ENCODE data around the gene FNBP1. TPM values are rescaled to one million over a fixed set of nuclear protein-coding genes. Genes with fewer than 3 reads are reported as not detected.

The FNBP1 gene
- total and polyA plus RNA-seq, 2 of the 8 experiments (the other 6 are each of a cell fraction or from before 2014, with no cell fraction given) = 7.2 to 40.9 TPM

DNA sequence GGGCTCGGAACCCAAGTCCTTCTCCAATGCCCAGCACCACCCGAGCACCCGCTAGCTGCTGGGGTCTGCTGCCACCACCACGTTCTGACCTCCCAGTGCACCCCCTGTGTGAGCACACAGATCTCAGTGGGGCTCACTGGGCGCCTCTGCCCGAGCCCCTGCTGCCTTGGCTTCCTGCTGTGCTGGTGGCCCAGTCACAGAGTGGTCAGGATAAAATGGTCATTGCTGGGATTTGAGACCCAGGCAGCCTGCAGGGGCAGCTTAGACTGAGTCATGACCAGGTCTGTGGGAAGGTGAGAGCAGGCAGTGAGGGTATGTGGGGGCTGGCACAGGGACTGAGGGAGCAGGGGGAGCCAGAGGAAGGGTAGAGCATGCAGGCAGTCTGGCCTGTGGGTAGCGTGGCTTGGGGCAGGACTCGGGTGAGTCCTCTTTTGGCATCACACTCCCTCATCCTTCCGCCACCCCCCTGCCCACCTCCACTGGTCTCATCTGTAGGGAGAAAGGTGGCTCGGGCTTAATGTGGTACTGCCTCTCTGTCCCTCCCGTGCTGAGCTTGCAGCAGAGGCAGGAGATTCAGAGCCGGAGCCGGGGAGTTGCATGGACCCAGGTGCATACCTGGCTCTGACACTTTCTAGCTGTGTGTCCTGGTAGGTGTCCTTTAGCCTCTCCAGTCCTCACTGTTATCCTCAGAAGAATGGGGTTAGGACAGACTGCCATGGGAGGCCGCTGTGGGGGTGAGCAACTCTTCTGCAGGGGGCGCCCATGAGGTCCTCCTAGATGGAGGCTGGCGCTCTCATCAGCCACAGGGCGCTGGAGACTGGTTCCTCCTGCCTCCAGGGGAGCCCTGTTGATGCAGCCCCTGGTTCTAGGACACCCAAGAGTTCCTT is 175.6 kb downstream of the FNBP1 start:
- Histone ChIP-seq H3K56ac (replicated peaks; ENCODE audit: insufficient read length, low read depth, low read length) (no peak overlapping the region), H3K27ac (ENCODE audit: low read depth, low read length) (0 out of 2 replicates have a peak overlapping the region, but pooled peaks have one; percentile 23), H4K20me1 (replicated peaks in 1 of 2; ENCODE audit: control insufficient read depth in 1 of 2, insufficient read depth in 2 of 2, low read length in 2 of 2) (no peaks in the 10 kb centered on the region), H2BK120ac (replicated peaks; ENCODE audit: low read depth, low read length) (no peak overlapping the region), H4K8ac (ENCODE audit: extremely low read depth, insufficient read depth, low read length) (peak overlapping the region; percentile 35), H4K5ac (ENCODE audit: insufficient read length, low read depth, low read length) (no peak overlapping the region), H2AFZ (ENCODE audit: low read length) (no peak overlapping the region), H3K23me2 (ENCODE audit: low read depth, low read length) (no peaks in the 10 kb centered on the region), H3K4me1 (replicated peaks in 1 of 4; ENCODE audit: control insufficient read depth in 3 of 4, insufficient read depth in 4 of 4, low read length in 3 of 4) (no peaks in the 10 kb centered on the region), H3K23ac (ENCODE audit: insufficient read length) (no peak overlapping the region), H3K9me3 (ENCODE audit: insufficient read depth in 2 of 2, low read depth in 1 of 2, low read length in 1 of 2) (no peaks in the 10 kb centered on the region), H2BK15ac (ENCODE audit: low read length) (no peak overlapping the region), H3K18ac (ENCODE audit: extremely low read depth, low read length) (no peak overlapping the region), H4K91ac (replicated peaks; ENCODE audit: insufficient read length, low read length) (no peak overlapping the region), H3K4me3 (ENCODE audit: extremely low read depth in 1 of 4, insufficient read depth in 2 of 4, low read depth in 3 of 4, low read length in 4 of 4) (no peak overlapping the region), H2BK20ac (ENCODE audit: low read length) (no peak overlapping the region), H3K79me1 (ENCODE audit: low read depth, low read length) (no peaks in the 10 kb centered on the region), H2BK12ac (ENCODE audit: low read depth, low read length) (no peak overlapping the region), H2BK5ac (ENCODE audit: low read depth, low read length) (no peak overlapping the region), H3K14ac (ENCODE audit: insufficient read length) (no peak overlapping the region), H3K27me3 (replicated peaks in 1 of 4; ENCODE audit: control insufficient read depth in 3 of 4, extremely low read depth in 1 of 4, insufficient read depth in 3 of 4, low read length in 3 of 4) (no peaks in the 10 kb centered on the region), H3K4ac (replicated peaks; ENCODE audit: insufficient read length, low read depth, low read length) (no peak overlapping the region), H3K36me3 (ENCODE audit: control insufficient read depth in 2 of 4, insufficient read depth in 4 of 4, low read length in 3 of 4) (peaks cover 0 to 4% (median 0%) of the 10 kb centered on the region in 4 experiments; a peak in 2 of 8 replicates), H3K4me2 (ENCODE audit: insufficient read depth in 1 of 2, low read depth in 2 of 2, low read length in 2 of 2) (no peak overlapping the region), H2AK5ac (ENCODE audit: low read depth, low read length) (no peak overlapping the region), H3K79me2 (ENCODE audit: control insufficient read depth in 1 of 2, insufficient read depth in 2 of 2, low read length in 2 of 2) (no peaks in the 10 kb centered on the region), H3K9ac (replicated peaks in 1 of 4; ENCODE audit: extremely low read depth in 1 of 4, low read depth in 3 of 4, low read length in 3 of 4) (no peak overlapping the region)
- TF ChIP-seq RFX5 (IDR thresholded peaks at IDR 0.05; ENCODE audit: borderline replicate concordance, low read depth, low read length) = no peak
- TF ChIP-seq RAD21 (IDR thresholded peaks at IDR 0.05 in 1 of 2, conservative IDR thresholded peaks at IDR 0.05 in 1 of 2; ENCODE audit: low read depth in 2 of 2, low read length in 2 of 2) = peak; percentile 26 to 44; a peak in 3 of 4 replicates
- TF ChIP-seq, protein P1, sequence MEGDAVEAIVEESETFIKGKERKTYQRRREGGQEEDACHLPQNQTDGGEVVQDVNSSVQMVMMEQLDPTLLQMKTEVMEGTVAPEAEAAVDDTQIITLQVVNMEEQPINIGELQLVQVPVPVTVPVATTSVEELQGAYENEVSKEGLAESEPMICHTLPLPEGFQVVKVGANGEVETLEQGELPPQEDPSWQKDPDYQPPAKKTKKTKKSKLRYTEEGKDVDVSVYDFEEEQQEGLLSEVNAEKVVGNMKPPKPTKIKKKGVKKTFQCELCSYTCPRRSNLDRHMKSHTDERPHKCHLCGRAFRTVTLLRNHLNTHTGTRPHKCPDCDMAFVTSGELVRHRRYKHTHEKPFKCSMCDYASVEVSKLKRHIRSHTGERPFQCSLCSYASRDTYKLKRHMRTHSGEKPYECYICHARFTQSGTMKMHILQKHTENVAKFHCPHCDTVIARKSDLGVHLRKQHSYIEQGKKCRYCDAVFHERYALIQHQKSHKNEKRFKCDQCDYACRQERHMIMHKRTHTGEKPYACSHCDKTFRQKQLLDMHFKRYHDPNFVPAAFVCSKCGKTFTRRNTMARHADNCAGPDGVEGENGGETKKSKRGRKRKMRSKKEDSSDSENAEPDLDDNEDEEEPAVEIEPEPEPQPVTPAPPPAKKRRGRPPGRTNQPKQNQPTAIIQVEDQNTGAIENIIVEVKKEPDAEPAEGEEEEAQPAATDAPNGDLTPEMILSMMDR (IDR thresholded peaks at IDR 0.05; ENCODE audit: control extremely low read depth in 1 of 3, insufficient read depth in 1 of 3, low read depth in 1 of 3, low read length in 3 of 3) = peak in 2 of 3 experiments; percentile 60 to 67; a peak in 3 of 4 replicates
- FAIRE-seq (no peak), DNase-seq (ENCODE audit: low read depth in 1 of 2, low spot score in 2 of 2) (peak in 1 of 2 experiments; percentile 74)
- ChIA-PET CTCF (ENCODE audit: partially characterized antibody) (interaction anchor here (0.6 to 1.7 kb wide), 11 partner anchors 9 to 179 kb away, joined by 3 to 6 read pairs (median 3); no protein-coding TSS in a partner anchor), POLR2A (ENCODE audit: partially characterized antibody) (no interaction called here)
- WGBS, 2 experiments (ENCODE audit: extremely low coverage in 1 of 2, insufficient coverage in 1 of 2, insufficient read length in 1 of 2, insufficient replicate concordance in 2 of 2, low coverage in 1 of 2, low lambda C conversion rate in 2 of 2, missing lambda C conversion rate in 1 of 2) = 67% methylated on average over 17 of the region's 17 CpGs; no CpG with 5 or more reads in 1 of the 2 experiments
